Kidney epithelial cell (primary cell): ENCODE data around the gene ARHGEF10L. TPM values are rescaled to one million over a fixed set of nuclear protein-coding genes. Genes with fewer than 3 reads are reported as not detected.

ENCODE experiments used
- DNase-seq: peaks from one replicate; pipeline ENCODE4 v3.0.0-alpha.2; 2010; ENCODE audit warnings: low read depth
- H3K27me3 ChIP-seq: 2 replicates; pipeline ENCODE4 v1.6.0; 2011; ENCODE audit warnings: low read length; ENCODE audit not compliant: control insufficient read depth, insufficient read depth
- H3K36me3 ChIP-seq: 2 replicates; pipeline ENCODE4 v1.5.1; 2011; ENCODE audit warnings: low read length; ENCODE audit not compliant: control insufficient read depth, insufficient read depth
- H3K4me3 ChIP-seq: 2 replicates; pipeline ENCODE4 v1.5.1; 2011; ENCODE audit warnings: low read depth, mild to moderate bottlenecking, control low read depth, low read length
- total RNA-seq: library from RNA; depleted of rRNA; stranded (reverse); fragments of >200 nt; gene quantifications from 2 replicates; pipeline ENCODE4 v1.2.3, GENCODE V29; 2015
- TF ChIP-seq, protein P1 (sequence below): IDR thresholded peaks from 2 replicates; pipeline ENCODE4 v1.5.1; 2011; ENCODE audit warnings: mild to moderate bottlenecking, moderate library complexity, low read length, control low read depth, inconsistent platforms; ENCODE audit not compliant: insufficient read depth, poor library complexity, severe bottlenecking

The ARHGEF10L gene
- total RNA-seq, 1 donor from 2014 or later = 23.5 TPM

DNA sequence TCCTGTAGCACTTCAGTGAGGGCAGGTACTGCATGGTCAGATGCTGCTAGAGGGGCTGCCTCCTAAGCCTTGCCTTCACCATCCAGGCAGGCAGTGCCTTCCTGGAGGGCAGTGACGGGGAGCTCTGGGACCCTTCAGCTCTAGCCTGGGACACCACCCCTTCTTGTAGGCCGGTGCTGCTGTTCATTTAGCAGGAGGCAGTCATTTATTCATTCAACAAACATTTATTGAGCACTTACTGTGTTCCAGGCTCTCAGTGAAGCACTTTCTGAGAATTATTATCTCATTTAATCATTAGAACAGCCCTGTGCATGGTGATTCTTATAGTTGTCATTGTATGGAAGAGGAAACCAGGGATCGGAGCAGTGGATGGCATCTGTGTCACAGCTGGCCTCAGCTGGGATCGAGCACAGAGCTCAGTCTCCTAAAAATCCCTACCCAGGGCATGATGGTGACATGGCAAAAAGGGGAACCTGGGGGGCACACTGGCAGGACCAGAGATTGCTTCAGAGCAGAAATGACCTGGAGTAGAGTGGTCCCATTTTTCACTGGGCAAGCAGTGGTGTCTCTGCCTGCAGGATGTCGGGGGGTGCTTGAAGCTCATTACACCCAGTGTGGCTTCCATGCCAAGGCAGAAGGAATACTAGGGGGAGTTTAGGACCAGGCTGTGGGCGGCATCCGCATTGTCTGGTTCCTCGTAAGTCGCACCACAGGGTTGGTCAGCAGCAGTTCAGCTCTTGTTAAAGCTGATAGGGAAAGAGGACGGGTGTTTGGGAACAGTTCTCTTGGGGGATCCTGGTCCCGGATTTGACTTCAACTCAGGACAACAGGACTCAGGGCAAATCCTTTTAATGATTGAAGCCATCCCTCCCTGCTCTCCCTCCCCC is 28.8 kb downstream of the ARHGEF10L start:
- H3K4me3 ChIP-seq = no peak overlapping the region
- no peaks in the 10 kb centered on the region for H3K36me3 ChIP-seq
- H3K27me3 ChIP-seq = no peaks in the 10 kb centered on the region
- DNase-seq = no peak
- TF ChIP-seq, protein P1, sequence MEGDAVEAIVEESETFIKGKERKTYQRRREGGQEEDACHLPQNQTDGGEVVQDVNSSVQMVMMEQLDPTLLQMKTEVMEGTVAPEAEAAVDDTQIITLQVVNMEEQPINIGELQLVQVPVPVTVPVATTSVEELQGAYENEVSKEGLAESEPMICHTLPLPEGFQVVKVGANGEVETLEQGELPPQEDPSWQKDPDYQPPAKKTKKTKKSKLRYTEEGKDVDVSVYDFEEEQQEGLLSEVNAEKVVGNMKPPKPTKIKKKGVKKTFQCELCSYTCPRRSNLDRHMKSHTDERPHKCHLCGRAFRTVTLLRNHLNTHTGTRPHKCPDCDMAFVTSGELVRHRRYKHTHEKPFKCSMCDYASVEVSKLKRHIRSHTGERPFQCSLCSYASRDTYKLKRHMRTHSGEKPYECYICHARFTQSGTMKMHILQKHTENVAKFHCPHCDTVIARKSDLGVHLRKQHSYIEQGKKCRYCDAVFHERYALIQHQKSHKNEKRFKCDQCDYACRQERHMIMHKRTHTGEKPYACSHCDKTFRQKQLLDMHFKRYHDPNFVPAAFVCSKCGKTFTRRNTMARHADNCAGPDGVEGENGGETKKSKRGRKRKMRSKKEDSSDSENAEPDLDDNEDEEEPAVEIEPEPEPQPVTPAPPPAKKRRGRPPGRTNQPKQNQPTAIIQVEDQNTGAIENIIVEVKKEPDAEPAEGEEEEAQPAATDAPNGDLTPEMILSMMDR = no peak

DNA sequence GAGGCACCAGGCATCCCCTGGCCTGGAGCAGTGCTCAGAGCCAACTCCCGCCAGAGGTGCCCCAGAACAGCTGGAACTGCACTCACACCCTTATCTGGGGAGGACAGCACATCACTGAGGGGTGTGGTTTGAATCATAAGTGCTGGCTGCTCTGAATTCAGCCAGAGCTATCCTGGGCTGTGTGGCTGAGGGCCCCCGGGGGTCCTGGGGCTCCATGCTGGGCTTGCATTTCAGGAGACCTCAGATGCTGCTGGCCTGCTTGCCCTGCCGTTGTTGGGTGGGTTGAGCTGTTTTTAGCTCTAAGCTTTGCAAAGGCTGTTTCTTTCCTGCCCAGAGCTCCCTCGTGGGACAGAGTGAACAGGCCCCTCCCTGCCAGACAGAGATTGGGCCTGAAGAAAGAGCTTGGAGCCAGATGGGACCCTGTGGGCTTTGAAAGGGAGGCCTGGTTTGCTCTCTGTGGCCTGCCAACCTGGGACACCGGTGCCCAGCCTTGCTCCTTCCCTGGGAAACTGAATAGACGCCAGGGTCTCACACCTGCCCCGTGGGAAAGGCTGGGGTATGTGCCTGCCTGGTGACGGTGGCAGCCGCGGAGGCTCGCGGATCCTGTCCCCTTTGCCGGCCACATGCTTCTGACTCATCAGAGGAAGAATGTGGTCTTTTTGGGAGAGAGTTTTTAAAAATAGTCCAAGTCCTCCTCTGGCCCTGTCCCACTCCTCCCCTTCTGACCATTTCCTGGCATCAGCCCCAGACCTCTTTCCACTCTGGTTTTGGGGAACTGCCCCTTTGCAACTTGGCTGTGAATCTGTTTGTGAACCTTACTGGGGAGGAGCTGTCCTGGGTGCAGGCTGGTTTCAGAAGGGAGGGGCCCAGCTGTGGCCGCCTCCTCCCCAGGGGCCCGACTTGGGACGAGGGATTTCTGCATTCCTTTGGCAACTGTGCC is 30.0 kb downstream of the ARHGEF10L start:
- TF ChIP-seq, protein P1 = no peak
- no peaks in the 10 kb centered on the region for H3K27me3 ChIP-seq
- H3K4me3 ChIP-seq = no peak overlapping the region
- DNase-seq = no peak
- no peaks in the 10 kb centered on the region for H3K36me3 ChIP-seq

DNA sequence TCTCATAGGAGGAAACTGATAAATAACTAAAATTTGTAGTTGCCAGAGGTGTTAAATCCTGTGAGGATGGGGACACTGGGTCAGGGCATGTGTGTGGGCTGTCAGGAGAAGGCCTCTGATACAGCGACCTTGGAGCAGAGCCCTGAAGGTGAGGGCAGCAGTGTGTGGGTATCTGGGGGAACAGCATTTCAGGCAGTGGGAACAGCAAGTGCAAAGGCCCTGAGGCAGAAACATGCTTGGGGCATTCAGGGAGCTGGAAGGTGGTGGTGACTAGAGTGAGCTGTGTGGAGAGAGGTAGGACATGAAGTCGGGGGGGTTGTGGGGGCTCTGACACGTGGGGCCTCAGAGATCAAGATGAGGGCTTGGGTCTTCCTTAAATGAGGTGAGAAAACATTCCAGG is 30.7 kb downstream of the ARHGEF10L start:
- H3K4me3 ChIP-seq = no peak overlapping the region
- TF ChIP-seq, protein P1 = no peak
- no peak for DNase-seq

DNA sequence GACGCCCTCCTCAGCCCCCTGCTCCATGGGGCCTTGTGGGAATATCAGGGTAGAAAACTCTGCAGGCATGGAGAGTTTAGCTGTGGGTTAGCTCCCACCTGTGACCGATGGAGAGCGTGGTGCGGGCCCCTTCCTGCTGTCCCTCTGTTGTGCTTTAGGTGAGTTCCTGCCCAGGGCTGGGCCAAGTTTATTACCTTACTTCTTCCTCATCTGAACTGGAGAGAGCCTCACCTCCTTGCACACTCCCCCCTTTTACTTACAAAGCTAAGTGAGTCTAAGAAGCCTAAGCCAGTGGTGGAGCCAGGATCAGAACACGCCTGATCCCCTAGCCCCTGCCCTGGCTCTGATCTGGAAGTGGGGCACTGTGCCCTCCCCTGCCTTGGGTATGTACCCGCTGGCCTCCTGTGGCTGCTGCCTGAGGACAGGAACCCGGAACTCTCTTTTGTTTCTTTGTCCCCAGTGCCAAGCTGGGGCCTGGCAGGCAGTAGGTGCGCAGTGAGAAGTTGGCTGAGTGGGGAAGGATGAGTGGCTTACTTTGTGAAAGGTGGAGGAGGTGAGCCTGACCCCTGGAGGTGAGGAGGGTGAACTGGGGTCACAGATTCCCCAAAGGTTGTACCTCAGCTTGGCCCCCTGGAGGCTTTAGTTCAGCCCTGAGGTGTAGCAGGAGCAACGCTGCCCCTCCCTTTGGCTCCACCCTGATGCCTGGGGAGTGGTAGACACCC is 32.9 kb downstream of the ARHGEF10L start:
- Histone ChIP-seq H3K36me3 (no peaks in the 10 kb centered on the region), H3K27me3 (no peaks in the 10 kb centered on the region), H3K4me3 (no peak overlapping the region)
- DNase-seq = no peak
- TF ChIP-seq, protein P1 = peak; percentile 5

More for the DNA sequence above, 30.7 kb downstream of the ARHGEF10L start:
- no peaks in the 10 kb centered on the region for H3K27me3 ChIP-seq
- no peaks in the 10 kb centered on the region for H3K36me3 ChIP-seq

DNA sequence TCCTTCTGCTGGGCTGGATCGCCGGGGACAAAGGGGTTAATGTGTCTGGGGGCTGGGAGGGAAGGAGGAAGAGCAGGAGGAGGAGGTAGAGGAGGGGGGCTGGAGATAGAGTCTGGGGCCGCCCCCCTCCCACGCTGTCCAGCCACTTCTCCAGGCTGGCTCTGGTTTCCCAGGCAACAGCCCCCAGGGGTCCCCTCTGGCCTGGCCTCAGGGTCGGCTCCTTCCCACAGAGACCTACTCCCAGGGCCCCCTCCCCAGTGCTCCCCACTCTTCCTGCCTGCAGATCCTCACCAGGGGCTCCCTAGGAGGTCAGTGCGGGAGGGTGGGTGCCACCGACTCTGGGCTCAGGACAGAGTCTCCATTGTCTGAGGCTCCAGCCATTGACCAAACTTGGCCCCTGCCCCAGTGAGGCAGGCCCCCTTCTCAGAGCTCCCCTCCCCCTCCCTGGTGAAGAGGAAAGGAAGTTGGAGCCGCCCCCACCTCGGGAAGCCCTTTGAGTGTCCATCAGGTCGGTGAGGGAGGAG is 34.1 kb downstream of the ARHGEF10L start:
- Histone ChIP-seq H3K36me3 (no peaks in the 10 kb centered on the region), H3K27me3 (no peaks in the 10 kb centered on the region), H3K4me3 (no peak overlapping the region)
- TF ChIP-seq, protein P1 = no peak
- no peak for DNase-seq
